Skeletal muscle tissue (tissue), 4 donors: ENCODE data around the gene FAM120B. TPM values are rescaled to one million over a fixed set of nuclear protein-coding genes. Genes with fewer than 3 reads are reported as not detected.
"Not testable (repeated sequence)": the region's sequence is repeated elsewhere in the genome, so short reads cannot be mapped to it uniquely, and the experiment has no call there.

Experiments used
- H3K27ac ChIP-seq: one replicate; pipeline ENCODE4 v1.7.0; 2013; ENCODE audit warnings: mild to moderate bottlenecking, low read depth, low read length, inconsistent platforms
- H3K27me3 ChIP-seq, 3 donors: one replicate each; pipeline ENCODE4 v1.7.0; 2013; ENCODE audit warnings: low read length in 3 of 3; ENCODE audit not compliant: control insufficient read depth in 3 of 3, insufficient read depth in 3 of 3
- H3K36me3 ChIP-seq, 3 donors: one replicate each; pipeline ENCODE4 v1.7.0; 2013; ENCODE audit warnings: low read length in 3 of 3; ENCODE audit not compliant: control insufficient read depth in 3 of 3, insufficient read depth in 3 of 3
- H3K4me1 ChIP-seq, 3 donors: one replicate each; pipeline ENCODE4 v1.7.0; 2013; ENCODE audit warnings: low read length in 3 of 3, mild to moderate bottlenecking in 3 of 3; ENCODE audit not compliant: control insufficient read depth in 3 of 3, insufficient read depth in 3 of 3
- H3K4me3 ChIP-seq, 3 donors: one replicate each; pipeline ENCODE4 v1.7.0; 2013; ENCODE audit warnings: low read length in 3 of 3
- H3K9ac ChIP-seq, 3 donors: one replicate each; pipeline ENCODE4 v1.7.0; 2013; ENCODE audit warnings: low read length in 3 of 3, mild to moderate bottlenecking in 3 of 3, moderate library complexity in 2 of 3, low read depth in 1 of 3
- H3K9me3 ChIP-seq, 3 donors: one replicate each; pipeline ENCODE4 v1.7.0; 2013; ENCODE audit warnings: low read length in 3 of 3; ENCODE audit not compliant: control insufficient read depth in 3 of 3
- total RNA-seq: library from RNA; depleted of rRNA; stranded (reverse); fragments of >200 nt; gene quantifications from one replicate; pipeline ENCODE4 v1.2.3, GENCODE V29; 2014
- donor health status: Osteomylitis.

Gene FAM120B
- total RNA-seq, 1 donor from 2014 or later, result 33.9 TPM

DNA sequence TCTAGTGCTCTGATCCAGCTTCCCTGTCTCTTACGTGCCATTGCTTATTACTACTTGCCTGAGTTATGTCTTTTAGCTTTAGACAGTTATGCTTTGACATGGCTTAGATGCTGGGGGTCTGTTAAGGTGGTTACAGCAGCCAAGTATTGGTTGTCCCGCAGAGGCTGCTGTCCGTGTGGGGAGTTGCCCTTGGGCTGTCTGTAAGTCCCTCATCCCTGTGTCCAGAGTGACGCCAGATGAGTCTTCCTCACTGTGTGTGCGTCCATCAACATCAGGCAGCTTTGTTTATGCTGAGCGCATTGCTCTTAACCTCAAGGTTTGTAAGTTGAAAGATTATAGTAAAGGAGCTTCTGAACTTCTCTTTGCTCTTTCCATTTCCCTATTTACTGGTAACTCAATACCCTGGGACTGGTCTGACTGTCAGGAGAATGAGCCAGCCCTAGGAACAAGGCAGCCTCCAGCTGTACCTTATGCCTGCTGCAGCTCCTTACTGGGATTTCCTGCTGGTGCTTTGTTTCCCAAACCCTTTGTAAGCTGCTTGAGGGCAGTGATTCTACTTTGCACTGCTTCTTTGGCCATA lies 7.2 kb downstream of the FAM120B start:
- Histone ChIP-seq H3K4me3 (peak overlapping the region in 1 of 3 donors; percentile 30), H3K9ac (peak overlapping the region; percentile 34 to 54 (median 44)), H3K27ac (peak overlapping the region; percentile 52), H3K27me3 (no peaks in the 10 kb centered on the region), H3K9me3 (no peaks in the 10 kb centered on the region), H3K4me1 (peaks cover 20 to 32% (median 25%) of the 10 kb centered on the region in 3 donors), H3K36me3 (peaks cover 0 to 10% (median 3%) of the 10 kb centered on the region in 3 donors)

GRCh38 chr6:170314983-170315382 lies 8.4 kb downstream of the FAM120B start:
- Histone ChIP-seq H3K9ac (peak overlapping the region in 1 of 3 donors; percentile 46), H3K4me1 (peaks cover 20 to 32% (median 26%) of the 10 kb centered on the region in 3 donors), H3K36me3 (peaks cover 0 to 12% (median 3%) of the 10 kb centered on the region in 3 donors), H3K27ac (peak overlapping the region; percentile 22), H3K4me3 (no peak overlapping the region), H3K27me3 (no peaks in the 10 kb centered on the region), H3K9me3 (no peaks in the 10 kb centered on the region)

GRCh38 chr6:170316071-170316470 lies 9.5 kb downstream of the FAM120B start:
- Histone ChIP-seq H3K27me3 (no peaks in the 10 kb centered on the region), H3K4me1 (peaks cover 20 to 30% (median 22%) of the 10 kb centered on the region in 3 donors), H3K9me3 (no peaks in the 10 kb centered on the region), H3K36me3 (peaks cover 0 to 12% (median 3%) of the 10 kb centered on the region in 3 donors), H3K4me3 (no peak overlapping the region), H3K27ac (no peak overlapping the region), H3K9ac (no peak overlapping the region)

DNA sequence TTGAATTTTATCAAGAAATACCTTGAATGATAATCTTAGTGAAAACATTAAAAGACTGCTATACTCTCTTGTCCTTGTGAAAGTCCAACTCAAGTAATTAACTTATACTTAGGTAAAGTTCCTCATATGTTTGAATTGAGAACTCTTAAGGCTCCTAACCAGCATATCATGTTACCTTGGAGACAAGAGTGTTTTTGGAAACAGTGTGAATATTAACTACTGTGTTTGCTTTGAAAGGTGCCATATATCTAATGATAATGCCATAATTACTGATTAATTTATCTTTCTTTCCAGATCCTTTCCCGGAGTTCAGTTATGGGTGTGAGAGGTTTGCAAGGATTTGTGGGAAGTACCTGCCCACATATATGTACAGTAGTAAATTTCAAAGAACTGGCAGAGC lies 10.5 kb downstream of the FAM120B start:
- Histone ChIP-seq H3K9ac (no peak overlapping the region), H3K27me3 (no peaks in the 10 kb centered on the region), H3K4me1 (peaks cover 20 to 30% (median 22%) of the 10 kb centered on the region in 3 donors), H3K27ac (no peak overlapping the region), H3K9me3 (no peaks in the 10 kb centered on the region), H3K4me3 (no peak overlapping the region), H3K36me3 (peaks cover 0 to 12% (median 3%) of the 10 kb centered on the region in 3 donors)

DNA sequence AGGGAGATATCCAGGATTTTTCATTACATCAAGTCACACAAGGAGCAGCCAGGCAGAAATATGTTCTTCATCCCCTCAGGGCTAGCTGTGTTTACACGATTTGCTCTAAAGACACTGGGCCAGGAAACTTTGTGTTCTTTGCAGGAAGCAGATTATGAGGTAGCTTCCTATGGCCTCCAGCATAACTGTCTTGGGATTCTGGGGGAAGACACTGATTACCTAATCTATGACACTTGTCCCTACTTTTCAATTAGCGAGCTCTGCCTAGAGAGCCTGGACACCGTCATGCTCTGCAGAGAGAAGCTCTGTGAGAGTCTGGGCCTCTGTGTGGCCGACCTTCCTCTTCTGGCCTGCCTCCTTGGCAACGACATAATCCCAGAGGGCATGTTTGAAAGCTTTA lies 11.2 kb downstream of the FAM120B start:
- no peak overlapping the region for H3K9ac ChIP-seq
- no peak overlapping the region for H3K27ac ChIP-seq
- no peaks in the 10 kb centered on the region for H3K9me3 ChIP-seq
- no peak overlapping the region for H3K4me3 ChIP-seq
- peaks cover 0 to 12% (median 3%) of the 10 kb centered on the region in 3 donors for H3K36me3 ChIP-seq
- peaks cover 20 to 30% (median 22%) of the 10 kb centered on the region in 3 donors for H3K4me1 ChIP-seq
- H3K27me3 ChIP-seq, result no peaks in the 10 kb centered on the region

GRCh38 chr6:170329321-170329720 lies 22.8 kb downstream of the FAM120B start:
- Histone ChIP-seq H3K9ac (no peak overlapping the region), H3K4me1 (peaks cover 0 to 11% (median 4%) of the 10 kb centered on the region in 3 donors), H3K27ac (no peak overlapping the region), H3K4me3 (no peak overlapping the region), H3K9me3 (no peaks in the 10 kb centered on the region), H3K36me3 (peaks cover 17 to 51% (median 25%) of the 10 kb centered on the region in 3 donors), H3K27me3 (no peaks in the 10 kb centered on the region)

DNA sequence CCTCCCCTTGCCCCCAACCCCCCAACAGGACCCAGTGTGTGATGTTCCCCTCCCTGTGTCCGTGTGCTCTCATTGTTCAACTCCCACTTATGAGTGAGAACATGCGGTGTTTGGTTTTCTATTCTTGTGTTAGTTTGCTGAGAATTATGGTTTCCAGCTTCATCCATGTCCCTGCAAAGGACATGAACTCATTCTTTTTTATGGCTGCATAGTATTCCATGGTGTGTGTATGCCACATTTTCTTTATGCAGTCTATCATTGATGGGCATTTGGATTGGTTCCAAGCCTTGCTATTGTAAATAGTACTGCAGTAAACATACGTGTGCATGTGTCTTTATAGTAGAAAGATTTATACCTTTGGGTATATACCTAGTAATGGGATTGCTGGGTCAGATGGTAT lies 28.6 kb downstream of the FAM120B start:
- H3K9me3 ChIP-seq, H3K4me1 ChIP-seq, H3K27ac ChIP-seq, H3K9ac ChIP-seq, H3K4me3 ChIP-seq, H3K27me3 ChIP-seq: not testable (repeated sequence)
- peaks cover 10 to 28% (median 10%) of the 10 kb centered on the region in 3 donors for H3K36me3 ChIP-seq

DNA sequence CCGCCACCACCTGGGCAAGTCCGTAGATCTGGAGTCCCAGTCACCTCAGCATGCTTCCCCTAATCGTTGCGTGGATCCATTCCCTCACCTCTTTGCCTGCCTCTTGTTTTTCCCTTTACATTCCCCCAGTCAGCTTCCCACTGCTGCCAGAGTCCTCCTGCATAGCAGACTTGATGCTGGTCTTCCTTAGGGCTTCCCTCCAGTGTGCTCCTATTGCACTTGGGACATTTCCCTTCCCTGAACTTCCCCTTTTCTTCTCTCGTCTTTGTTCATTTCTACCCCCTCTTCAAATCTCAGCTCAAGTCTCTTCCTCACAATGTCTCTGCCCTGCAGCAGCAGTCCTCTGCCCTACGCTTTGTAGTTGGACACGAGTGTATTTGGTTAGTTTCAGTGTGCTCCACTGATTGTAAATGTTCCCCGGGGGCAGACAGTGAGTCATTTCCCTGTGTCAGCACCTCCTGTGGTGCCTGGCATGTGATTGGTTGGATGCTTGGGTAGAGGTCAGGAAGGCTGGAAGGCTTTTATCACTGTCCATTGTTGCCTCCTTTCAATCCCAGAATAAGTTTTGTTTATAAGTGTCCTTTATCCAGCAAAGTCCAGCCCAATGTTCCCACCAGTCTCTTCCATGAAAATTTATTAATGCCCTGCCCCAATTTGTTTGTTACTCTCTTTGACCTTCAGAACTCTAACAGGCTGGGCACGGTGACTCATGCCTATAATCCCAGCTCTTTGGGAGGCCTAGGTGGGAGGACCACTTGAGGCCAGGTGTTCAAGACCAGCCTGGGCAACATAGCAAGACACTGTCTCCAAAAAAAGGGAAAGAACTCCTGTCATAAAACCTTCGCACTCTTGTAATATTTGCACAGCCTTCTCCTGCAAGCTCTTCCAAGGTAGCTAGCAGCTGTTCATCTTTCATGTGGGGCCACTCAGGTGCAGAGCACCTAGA lies 38.3 kb downstream of the FAM120B start:
- Histone ChIP-seq H3K36me3 (peaks cover 2 to 25% (median 11%) of the 10 kb centered on the region in 3 donors), H3K4me1 (peaks cover 0 to 5% (median 3%) of the 10 kb centered on the region in 3 donors), H3K27me3 (no peaks in the 10 kb centered on the region), H3K9ac (no peak overlapping the region), H3K27ac (no peak overlapping the region), H3K9me3 (no peaks in the 10 kb centered on the region), H3K4me3 (no peak overlapping the region)

GRCh38 chr6:170345662-170346061 lies 39.1 kb downstream of the FAM120B start:
- no peak overlapping the region for H3K9ac ChIP-seq
- H3K36me3 ChIP-seq, result peaks cover 8 to 31% (median 19%) of the 10 kb centered on the region in 3 donors
- peaks cover 0 to 5% (median 3%) of the 10 kb centered on the region in 3 donors for H3K4me1 ChIP-seq
- no peaks in the 10 kb centered on the region for H3K9me3 ChIP-seq
- H3K27me3 ChIP-seq, result no peaks in the 10 kb centered on the region
- no peak overlapping the region for H3K4me3 ChIP-seq
- no peak overlapping the region for H3K27ac ChIP-seq

GRCh38 chr6:170346649-170347048 lies 40.1 kb downstream of the FAM120B start:
- Histone ChIP-seq H3K4me3 (no peak overlapping the region), H3K27ac (no peak overlapping the region), H3K27me3 (no peaks in the 10 kb centered on the region), H3K9me3 (no peaks in the 10 kb centered on the region), H3K9ac (no peak overlapping the region), H3K4me1 (peaks cover 0 to 5% (median 3%) of the 10 kb centered on the region in 3 donors), H3K36me3 (peaks cover 8 to 37% (median 23%) of the 10 kb centered on the region in 3 donors)
